Keratinocyte (primary cell): ENCODE measurements around the gene LRRIQ3.

Experiments used
- EZH2 ChIP-seq: IDR thresholded peaks from one replicate; pipeline ENCODE4 v1.6.1; 2012; ENCODE audit warnings: inconsistent platforms, mild to moderate bottlenecking, low read length, moderate library complexity
- TF ChIP-seq, protein P1 (sequence below), 3 experiments: IDR thresholded peaks in 1 of 3; conservative IDR thresholded peaks in 1 of 3; optimal IDR thresholded peaks in 1 of 3; 2 replicates in 2 of 3; 3 replicates in 1 of 3; pipeline versions ENCODE3 to v1.5.1; 2011; ENCODE audit warnings: low read length in 3 of 3, mild to moderate bottlenecking in 3 of 3, moderate library complexity in 2 of 3, control low read depth in 1 of 3, inconsistent platforms in 1 of 3; ENCODE audit not compliant: insufficient read depth in 2 of 3; ENCODE audit errors: extremely low read depth in 1 of 3

DNA sequence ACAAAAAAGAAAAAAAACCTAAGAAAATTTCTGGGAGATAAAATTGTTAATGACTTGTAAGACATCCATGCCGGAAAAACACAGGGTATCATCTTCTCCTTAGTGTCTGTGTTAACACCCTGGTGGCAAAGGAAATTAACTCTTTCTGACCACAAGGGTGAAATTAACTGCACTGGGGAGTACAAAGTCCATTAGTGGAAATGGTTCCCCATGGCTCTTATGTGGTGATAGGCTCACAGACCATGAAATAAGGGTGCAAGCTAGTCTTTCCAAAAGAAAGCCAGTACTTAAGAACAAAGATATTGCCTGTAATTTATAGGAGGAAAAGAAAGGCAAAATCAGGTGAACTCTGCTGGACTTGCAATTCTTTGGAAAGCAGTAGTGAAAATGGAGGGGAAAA, 185.4 kb downstream of the LRRIQ3 start:
- TF ChIP-seq, protein P1, sequence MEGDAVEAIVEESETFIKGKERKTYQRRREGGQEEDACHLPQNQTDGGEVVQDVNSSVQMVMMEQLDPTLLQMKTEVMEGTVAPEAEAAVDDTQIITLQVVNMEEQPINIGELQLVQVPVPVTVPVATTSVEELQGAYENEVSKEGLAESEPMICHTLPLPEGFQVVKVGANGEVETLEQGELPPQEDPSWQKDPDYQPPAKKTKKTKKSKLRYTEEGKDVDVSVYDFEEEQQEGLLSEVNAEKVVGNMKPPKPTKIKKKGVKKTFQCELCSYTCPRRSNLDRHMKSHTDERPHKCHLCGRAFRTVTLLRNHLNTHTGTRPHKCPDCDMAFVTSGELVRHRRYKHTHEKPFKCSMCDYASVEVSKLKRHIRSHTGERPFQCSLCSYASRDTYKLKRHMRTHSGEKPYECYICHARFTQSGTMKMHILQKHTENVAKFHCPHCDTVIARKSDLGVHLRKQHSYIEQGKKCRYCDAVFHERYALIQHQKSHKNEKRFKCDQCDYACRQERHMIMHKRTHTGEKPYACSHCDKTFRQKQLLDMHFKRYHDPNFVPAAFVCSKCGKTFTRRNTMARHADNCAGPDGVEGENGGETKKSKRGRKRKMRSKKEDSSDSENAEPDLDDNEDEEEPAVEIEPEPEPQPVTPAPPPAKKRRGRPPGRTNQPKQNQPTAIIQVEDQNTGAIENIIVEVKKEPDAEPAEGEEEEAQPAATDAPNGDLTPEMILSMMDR (optimal IDR thresholded peaks at IDR 0.05 in 1 of 3, IDR thresholded peaks at IDR 0.05 in 1 of 3, conservative IDR thresholded peaks at IDR 0.05 in 1 of 3; ENCODE audit: extremely low read depth in 1 of 3, insufficient read depth in 2 of 3, low read length in 3 of 3): no peak
- no peak for TF ChIP-seq EZH2
